ENCODE measurements around the gene MAPK10. TPM values are rescaled to one million over a fixed set of nuclear protein-coding genes. Genes with fewer than 3 reads are reported as not detected.

Gene MAPK10
- total and polyA plus RNA-seq, 4 donors = 3.3 to 109 (median 24.5) TPM

- Histone ChIP-seq H3K4me1 (ENCODE audit: control insufficient read depth in 5 of 5, insufficient read depth in 5 of 5, low read length in 5 of 5) (peaks cover 0 to 2% (median 0%) of the 10 kb centered on the region in 5 donors), H3K9ac (ENCODE audit: insufficient read depth in 1 of 2, low read length in 2 of 2) (no peak overlapping the region), H3K27me3 (ENCODE audit: control insufficient read depth in 3 of 3, insufficient read depth in 3 of 3, low read length in 2 of 3) (no peaks in the 10 kb centered on the region), H3K9me3 (ENCODE audit: control insufficient read depth in 4 of 4, insufficient read depth in 3 of 4, low read length in 3 of 4) (no peaks in the 10 kb centered on the region), H3K36me3 (ENCODE audit: control insufficient read depth in 4 of 4, insufficient read depth in 4 of 4, low read length in 4 of 4) (no peaks in the 10 kb centered on the region), H3K4me3 (no peak overlapping the region), H3K27ac (ENCODE audit: low read depth in 1 of 2, low read length in 1 of 2) (no peak overlapping the region)
- ATAC-seq (ENCODE audit: insufficient read depth, low FRiP score) (no peak), DNase-seq (no peak)
- 76 to 81% methylated on average over 1 of the region's 1 CpG for WGBS, 2 donors
- no peak for TF ChIP-seq CTCF (IDR thresholded peaks at IDR 0.05; ENCODE audit: control extremely low read depth, extremely low read depth)
Measured at GRCh38 chr4:86366920-86367319, 7.1 kb upstream of the MAPK10 start.

- no peak overlapping the region for H3K4me3 ChIP-seq
- ATAC-seq (ENCODE audit: insufficient read depth, low FRiP score) = no peak
- H3K9me3 ChIP-seq (ENCODE audit: control insufficient read depth in 4 of 4, insufficient read depth in 3 of 4, low read length in 3 of 4) = peaks cover 0 to 2% (median 0%) of the 10 kb centered on the region in 4 donors
- no peak overlapping the region for H3K9ac ChIP-seq (ENCODE audit: insufficient read depth in 1 of 2, low read length in 2 of 2)
- no peak for TF ChIP-seq CTCF (IDR thresholded peaks at IDR 0.05; ENCODE audit: control extremely low read depth, extremely low read depth)
- H3K27me3 ChIP-seq (ENCODE audit: control insufficient read depth in 3 of 3, insufficient read depth in 3 of 3, low read length in 2 of 3) = no peaks in the 10 kb centered on the region
- no peaks in the 10 kb centered on the region for H3K36me3 ChIP-seq (ENCODE audit: control insufficient read depth in 4 of 4, insufficient read depth in 4 of 4, low read length in 4 of 4)
- peaks cover 0 to 8% (median 6%) of the 10 kb centered on the region in 5 donors for H3K4me1 ChIP-seq (ENCODE audit: control insufficient read depth in 5 of 5, insufficient read depth in 5 of 5, low read length in 5 of 5)
- H3K27ac ChIP-seq (ENCODE audit: low read depth in 1 of 2, low read length in 1 of 2) = no peak overlapping the region
- no peak for DNase-seq
Measured at GRCh38 chr4:86362510-86362909, 2.7 kb upstream of the MAPK10 start.

GRCh38 chr4:86358257-86358656, 1.6 kb downstream of the MAPK10 start:
- no peaks in the 10 kb centered on the region for H3K27me3 ChIP-seq (ENCODE audit: control insufficient read depth in 3 of 3, insufficient read depth in 3 of 3, low read length in 2 of 3)
- peaks cover 0 to 8% (median 6%) of the 10 kb centered on the region in 5 donors for H3K4me1 ChIP-seq (ENCODE audit: control insufficient read depth in 5 of 5, insufficient read depth in 5 of 5, low read length in 5 of 5)
- no peak overlapping the region for H3K27ac ChIP-seq (ENCODE audit: low read depth in 1 of 2, low read length in 1 of 2)
- H3K9me3 ChIP-seq (ENCODE audit: control insufficient read depth in 4 of 4, insufficient read depth in 3 of 4, low read length in 3 of 4) = peaks cover 0 to 2% (median 0%) of the 10 kb centered on the region in 4 donors
- 81 to 89% methylated on average over 3 of the region's 3 CpGs for WGBS, 2 donors
- no peak overlapping the region for H3K4me3 ChIP-seq
- no peak overlapping the region for H3K9ac ChIP-seq (ENCODE audit: insufficient read depth in 1 of 2, low read length in 2 of 2)
- H3K36me3 ChIP-seq (ENCODE audit: control insufficient read depth in 4 of 4, insufficient read depth in 4 of 4, low read length in 4 of 4) = no peaks in the 10 kb centered on the region
- DNase-seq = peak in 2 of 3 donors; percentile 12 to 30
- no peak for TF ChIP-seq CTCF (IDR thresholded peaks at IDR 0.05; ENCODE audit: control extremely low read depth, extremely low read depth)
- no peak for ATAC-seq (ENCODE audit: insufficient read depth, low FRiP score)

- Histone ChIP-seq H3K27ac (ENCODE audit: low read depth in 1 of 2, low read length in 1 of 2) (no peak overlapping the region), H3K9ac (ENCODE audit: insufficient read depth in 1 of 2, low read length in 2 of 2) (no peak overlapping the region), H3K36me3 (ENCODE audit: control insufficient read depth in 4 of 4, insufficient read depth in 4 of 4, low read length in 4 of 4) (no peaks in the 10 kb centered on the region), H3K4me3 (no peak overlapping the region), H3K9me3 (ENCODE audit: control insufficient read depth in 4 of 4, insufficient read depth in 3 of 4, low read length in 3 of 4) (peaks cover 0 to 2% (median 0%) of the 10 kb centered on the region in 4 donors), H3K4me1 (ENCODE audit: control insufficient read depth in 5 of 5, insufficient read depth in 5 of 5, low read length in 5 of 5) (peaks cover 0 to 8% (median 6%) of the 10 kb centered on the region in 5 donors), H3K27me3 (ENCODE audit: control insufficient read depth in 3 of 3, insufficient read depth in 3 of 3, low read length in 2 of 3) (no peaks in the 10 kb centered on the region)
- ATAC-seq (ENCODE audit: insufficient read depth, low FRiP score) (no peak), DNase-seq (peak in 1 of 3 donors; percentile 17)
- 14 to 19% methylated on average over 1 of the region's 1 CpG for WGBS, 2 donors
- no peak for TF ChIP-seq CTCF (IDR thresholded peaks at IDR 0.05; ENCODE audit: control extremely low read depth, extremely low read depth)
Measured at GRCh38 chr4:86357608-86358007, 2.2 kb downstream of the MAPK10 start.
